Left ventricle myocardium inferior (tissue), 1 donor: ENCODE data around the gene MYBPC3. TPM values are rescaled to one million over a fixed set of nuclear protein-coding genes. Genes with fewer than 3 reads are reported as not detected.

Source experiments
- DNase-seq: peaks from one replicate; pipeline ENCODE4 v3.0.0-alpha.2; 2020
- H3K27ac ChIP-seq: fragments of 200-600 bp; replicated peaks from 2 replicates; pipeline ENCODE4 v1.8.0; 2021
- H3K27me3 ChIP-seq: fragments of 200-600 bp; 2 replicates; pipeline ENCODE4 v1.8.0; 2021; ENCODE audit warnings: low read depth
- H3K36me3 ChIP-seq: fragments of 200-600 bp; 2 replicates; pipeline ENCODE4 v1.8.0; 2021
- H3K4me1 ChIP-seq: fragments of 200-600 bp; 2 replicates; pipeline ENCODE4 v1.8.0; 2021
- H3K4me3 ChIP-seq: fragments of 200-600 bp; 2 replicates; pipeline ENCODE4 v1.8.0; 2021; ENCODE audit warnings: mild to moderate bottlenecking, moderate library complexity
- H3K9me3 ChIP-seq: fragments of 200-600 bp; replicated peaks from 2 replicates; pipeline ENCODE4 v1.8.0; 2021
- CTCF ChIP-seq: fragments of 200-600 bp; IDR thresholded peaks from 2 replicates; pipeline ENCODE4 v1.8.0; 2021; ENCODE audit warnings: antibody characterized with exemption, mild to moderate bottlenecking, borderline replicate concordance
- intact Hi-C: fragments of 100-400 bp; cut with micrococcal nuclease; formaldehyde crosslinking; loops from one replicate; pipeline ENCODE4 v1.11.0; 2022
- total RNA-seq: library from RNA; stranded (reverse); fragmentation: NEBNext Ultra II Directional; extraction: Animal tissue kit (Norgen Biotek cat#: 25700); gene quantifications from one replicate; pipeline ENCODE4 v1.2.1, GENCODE V29; 2021
- donor health status: DM: no; HTN: yes; CAD: no; lungs with severe emphysema.

MYBPC3 gene
- total RNA-seq, 1 donor from 2014 or later: 2,538 TPM

- Histone ChIP-seq H3K27me3 (no peaks in the 10 kb centered on the region), H3K9me3 (peaks cover 25% of the 10 kb centered on the region), H3K36me3 (peaks cover 100% of the 10 kb centered on the region), H3K4me1 (no peaks in the 10 kb centered on the region), H3K4me3 (no peak overlapping the region), H3K27ac (no peak overlapping the region)
- intact Hi-C loops: no loop called here
- DNase-seq: no peak
- TF ChIP-seq CTCF: no peak
Observed at GRCh38 chr11:47295385-47295784, 57.1 kb downstream of the MYBPC3 start.

- intact Hi-C loops: no loop called here
- no peaks in the 10 kb centered on the region for H3K9me3 ChIP-seq
- DNase-seq: no peak
- H3K4me3 ChIP-seq: no peak overlapping the region
- TF ChIP-seq CTCF: no peak
- H3K4me1 ChIP-seq: peaks cover 46% of the 10 kb centered on the region
- H3K36me3 ChIP-seq: peaks cover 100% of the 10 kb centered on the region
- H3K27me3 ChIP-seq: no peaks in the 10 kb centered on the region
- H3K27ac ChIP-seq: no peak overlapping the region
Observed at GRCh38 chr11:47289856-47290255, 62.6 kb downstream of the MYBPC3 start.

GRCh38 chr11:47288066-47288465 is 64.4 kb downstream of the MYBPC3 start:
- Histone ChIP-seq H3K36me3 (peaks cover 100% of the 10 kb centered on the region), H3K27me3 (no peaks in the 10 kb centered on the region), H3K4me1 (peaks cover 51% of the 10 kb centered on the region), H3K4me3 (no peak overlapping the region), H3K27ac (peak overlapping the region; percentile 93), H3K9me3 (no peaks in the 10 kb centered on the region)
- TF ChIP-seq CTCF: no peak
- intact Hi-C loops: no loop called here
- DNase-seq: no peak

GRCh38 chr11:47285969-47286770 is 66.3 kb downstream of the MYBPC3 start:
- no peak for TF ChIP-seq CTCF
- intact Hi-C loops: no loop called here
- no peaks in the 10 kb centered on the region for H3K9me3 ChIP-seq
- H3K4me3 ChIP-seq: no peak overlapping the region
- H3K27ac ChIP-seq: peak overlapping the region; percentile 93
- H3K36me3 ChIP-seq: peaks cover 100% of the 10 kb centered on the region
- no peaks in the 10 kb centered on the region for H3K27me3 ChIP-seq
- no peak for DNase-seq
- peaks cover 54% of the 10 kb centered on the region for H3K4me1 ChIP-seq

- Histone ChIP-seq H3K36me3 (peaks cover 100% of the 10 kb centered on the region), H3K4me3 (no peak overlapping the region), H3K4me1 (peaks cover 68% of the 10 kb centered on the region), H3K27ac (no peak overlapping the region), H3K27me3 (no peaks in the 10 kb centered on the region), H3K9me3 (no peaks in the 10 kb centered on the region)
- TF ChIP-seq CTCF: no peak
- no peak for DNase-seq
- intact Hi-C loops: no loop called here
Observed at GRCh38 chr11:47284151-47284550, 68.4 kb downstream of the MYBPC3 start.
